Measurements from ENCODE around the gene CFAP74. TPM values are rescaled to one million over a fixed set of nuclear protein-coding genes. Genes with fewer than 3 reads are reported as not detected.

CFAP74 gene
- total and polyA plus RNA-seq, 2 of the 13 experiments (the other 11 are each of a cell fraction or from before 2014, with no cell fraction given) = 0.27 to 0.62 TPM

DNA sequence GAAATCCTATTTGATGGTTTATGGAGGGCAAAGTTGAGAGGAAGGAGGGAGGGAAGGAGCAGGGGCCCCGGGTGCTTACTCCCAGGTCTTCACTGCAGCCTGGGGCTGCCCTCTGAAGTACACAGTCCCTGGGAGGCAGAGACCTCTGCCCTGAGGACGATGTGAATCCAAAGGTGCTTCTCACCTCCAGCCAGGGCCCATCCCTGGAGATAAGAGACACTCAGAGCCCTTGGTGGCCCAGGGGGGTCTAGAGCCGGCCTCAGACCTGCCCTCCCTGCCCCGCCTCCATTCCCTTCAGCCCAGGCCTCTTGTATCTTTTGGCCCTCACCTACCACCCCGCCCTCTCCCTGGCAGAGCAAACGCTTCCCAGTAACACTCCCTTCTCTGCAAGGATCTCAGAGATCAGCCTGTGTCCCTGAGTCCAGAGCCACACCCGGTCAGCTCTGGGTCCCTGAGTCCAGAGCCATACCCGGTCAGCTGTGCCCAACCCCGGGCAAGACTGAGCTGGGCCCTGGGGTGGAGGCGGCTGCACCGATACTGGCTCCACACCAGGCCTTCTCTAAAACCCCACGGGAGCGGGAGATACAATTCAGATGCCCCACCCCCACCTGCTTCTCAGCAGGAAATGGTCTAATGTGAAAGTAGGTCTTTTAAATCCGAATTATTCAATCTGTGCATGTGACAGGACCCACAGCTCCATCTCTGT is 109.1 kb downstream of the CFAP74 start (continued):
- TF ChIP-seq, protein P1, sequence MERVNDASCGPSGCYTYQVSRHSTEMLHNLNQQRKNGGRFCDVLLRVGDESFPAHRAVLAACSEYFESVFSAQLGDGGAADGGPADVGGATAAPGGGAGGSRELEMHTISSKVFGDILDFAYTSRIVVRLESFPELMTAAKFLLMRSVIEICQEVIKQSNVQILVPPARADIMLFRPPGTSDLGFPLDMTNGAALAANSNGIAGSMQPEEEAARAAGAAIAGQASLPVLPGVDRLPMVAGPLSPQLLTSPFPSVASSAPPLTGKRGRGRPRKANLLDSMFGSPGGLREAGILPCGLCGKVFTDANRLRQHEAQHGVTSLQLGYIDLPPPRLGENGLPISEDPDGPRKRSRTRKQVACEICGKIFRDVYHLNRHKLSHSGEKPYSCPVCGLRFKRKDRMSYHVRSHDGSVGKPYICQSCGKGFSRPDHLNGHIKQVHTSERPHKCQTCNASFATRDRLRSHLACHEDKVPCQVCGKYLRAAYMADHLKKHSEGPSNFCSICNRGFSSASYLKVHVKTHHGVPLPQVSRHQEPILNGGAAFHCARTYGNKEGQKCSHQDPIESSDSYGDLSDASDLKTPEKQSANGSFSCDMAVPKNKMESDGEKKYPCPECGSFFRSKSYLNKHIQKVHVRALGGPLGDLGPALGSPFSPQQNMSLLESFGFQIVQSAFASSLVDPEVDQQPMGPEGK (CRISPR knock-in tag; IDR thresholded peaks at IDR 0.05) = 0 out of 2 replicates have a peak, but pooled peaks have one; percentile 20
- TF ChIP-seq, protein P2, sequence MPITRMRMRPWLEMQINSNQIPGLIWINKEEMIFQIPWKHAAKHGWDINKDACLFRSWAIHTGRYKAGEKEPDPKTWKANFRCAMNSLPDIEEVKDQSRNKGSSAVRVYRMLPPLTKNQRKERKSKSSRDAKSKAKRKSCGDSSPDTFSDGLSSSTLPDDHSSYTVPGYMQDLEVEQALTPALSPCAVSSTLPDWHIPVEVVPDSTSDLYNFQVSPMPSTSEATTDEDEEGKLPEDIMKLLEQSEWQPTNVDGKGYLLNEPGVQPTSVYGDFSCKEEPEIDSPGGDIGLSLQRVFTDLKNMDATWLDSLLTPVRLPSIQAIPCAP (CRISPR knock-in tag; IDR thresholded peaks at IDR 0.05; ENCODE audit: low read depth) = no peak
- TF ChIP-seq KDM2A (CRISPR knock-in tag; IDR thresholded peaks at IDR 0.05; ENCODE audit: borderline replicate concordance, low read depth) (no peak), AGO2 (optimal IDR thresholded peaks at IDR 0.05; ENCODE audit: low read depth, low read length) (no peak), SOX5 (CRISPR knock-in tag; IDR thresholded peaks at IDR 0.05; ENCODE audit: borderline replicate concordance) (no peak), FOXK1 (CRISPR knock-in tag; IDR thresholded peaks at IDR 0.05; ENCODE audit: borderline replicate concordance, low read depth) (no peak), ZNF850 (CRISPR knock-in tag; conservative IDR thresholded peaks at IDR 0.05) (no peak), FOXP1 (IDR thresholded peaks at IDR 0.05) (no peak), FOXP1 (CRISPR knock-in tag; IDR thresholded peaks at IDR 0.05) (no peak), CBX5 (CRISPR knock-in tag; IDR thresholded peaks at IDR 0.05; ENCODE audit: borderline replicate concordance) (no peak), TGIF2 (CRISPR knock-in tag; IDR thresholded peaks at IDR 0.05) (no peak), ZNF337 (CRISPR knock-in tag; IDR thresholded peaks at IDR 0.05; ENCODE audit: borderline replicate concordance, low read depth) (no peak), HDAC2 (CRISPR knock-in tag; IDR thresholded peaks at IDR 0.05) (no peak), POLR2G (IDR thresholded peaks at IDR 0.05; ENCODE audit: low read depth, low read length) (no peak), SPEN (CRISPR knock-in tag; IDR thresholded peaks at IDR 0.05; ENCODE audit: low read depth) (no peak), NR1H2 (CRISPR knock-in tag; IDR thresholded peaks at IDR 0.05; ENCODE audit: borderline replicate concordance, low read depth) (no peak), ZNF549 (CRISPR knock-in tag; IDR thresholded peaks at IDR 0.05) (no peak), MBNL3 (CRISPR knock-in tag; conservative IDR thresholded peaks at IDR 0.05) (no peak), ZFP82 (CRISPR knock-in tag; IDR thresholded peaks at IDR 0.05; ENCODE audit: borderline replicate concordance) (no peak), FOSL2 (CRISPR knock-in tag; IDR thresholded peaks at IDR 0.05) (no peak)
- TF ChIP-seq, protein P3, sequence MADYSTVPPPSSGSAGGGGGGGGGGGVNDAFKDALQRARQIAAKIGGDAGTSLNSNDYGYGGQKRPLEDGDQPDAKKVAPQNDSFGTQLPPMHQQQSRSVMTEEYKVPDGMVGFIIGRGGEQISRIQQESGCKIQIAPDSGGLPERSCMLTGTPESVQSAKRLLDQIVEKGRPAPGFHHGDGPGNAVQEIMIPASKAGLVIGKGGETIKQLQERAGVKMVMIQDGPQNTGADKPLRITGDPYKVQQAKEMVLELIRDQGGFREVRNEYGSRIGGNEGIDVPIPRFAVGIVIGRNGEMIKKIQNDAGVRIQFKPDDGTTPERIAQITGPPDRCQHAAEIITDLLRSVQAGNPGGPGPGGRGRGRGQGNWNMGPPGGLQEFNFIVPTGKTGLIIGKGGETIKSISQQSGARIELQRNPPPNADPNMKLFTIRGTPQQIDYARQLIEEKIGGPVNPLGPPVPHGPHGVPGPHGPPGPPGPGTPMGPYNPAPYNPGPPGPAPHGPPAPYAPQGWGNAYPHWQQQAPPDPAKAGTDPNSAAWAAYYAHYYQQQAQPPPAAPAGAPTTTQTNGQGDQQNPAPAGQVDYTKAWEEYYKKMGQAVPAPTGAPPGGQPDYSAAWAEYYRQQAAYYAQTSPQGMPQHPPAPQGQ (CRISPR knock-in tag; IDR thresholded peaks at IDR 0.05; ENCODE audit: borderline replicate concordance) = no peak
- TF ChIP-seq, protein P4, sequence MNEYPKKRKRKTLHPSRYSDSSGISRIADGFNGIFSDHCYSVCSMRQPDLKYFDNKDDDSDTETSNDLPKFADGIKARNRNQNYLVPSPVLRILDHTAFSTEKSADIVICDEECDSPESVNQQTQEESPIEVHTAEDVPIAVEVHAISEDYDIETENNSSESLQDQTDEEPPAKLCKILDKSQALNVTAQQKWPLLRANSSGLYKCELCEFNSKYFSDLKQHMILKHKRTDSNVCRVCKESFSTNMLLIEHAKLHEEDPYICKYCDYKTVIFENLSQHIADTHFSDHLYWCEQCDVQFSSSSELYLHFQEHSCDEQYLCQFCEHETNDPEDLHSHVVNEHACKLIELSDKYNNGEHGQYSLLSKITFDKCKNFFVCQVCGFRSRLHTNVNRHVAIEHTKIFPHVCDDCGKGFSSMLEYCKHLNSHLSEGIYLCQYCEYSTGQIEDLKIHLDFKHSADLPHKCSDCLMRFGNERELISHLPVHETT (CRISPR knock-in tag; conservative IDR thresholded peaks at IDR 0.05) = no peak
- TF ChIP-seq, protein P5, sequence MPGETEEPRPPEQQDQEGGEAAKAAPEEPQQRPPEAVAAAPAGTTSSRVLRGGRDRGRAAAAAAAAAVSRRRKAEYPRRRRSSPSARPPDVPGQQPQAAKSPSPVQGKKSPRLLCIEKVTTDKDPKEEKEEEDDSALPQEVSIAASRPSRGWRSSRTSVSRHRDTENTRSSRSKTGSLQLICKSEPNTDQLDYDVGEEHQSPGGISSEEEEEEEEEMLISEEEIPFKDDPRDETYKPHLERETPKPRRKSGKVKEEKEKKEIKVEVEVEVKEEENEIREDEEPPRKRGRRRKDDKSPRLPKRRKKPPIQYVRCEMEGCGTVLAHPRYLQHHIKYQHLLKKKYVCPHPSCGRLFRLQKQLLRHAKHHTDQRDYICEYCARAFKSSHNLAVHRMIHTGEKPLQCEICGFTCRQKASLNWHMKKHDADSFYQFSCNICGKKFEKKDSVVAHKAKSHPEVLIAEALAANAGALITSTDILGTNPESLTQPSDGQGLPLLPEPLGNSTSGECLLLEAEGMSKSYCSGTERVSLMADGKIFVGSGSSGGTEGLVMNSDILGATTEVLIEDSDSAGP (CRISPR knock-in tag; IDR thresholded peaks at IDR 0.05; ENCODE audit: borderline replicate concordance) = peak; percentile 59; the same call in 1 of the 2 replicates

Measured in HepG2 (cell line).